CD4-positive, alpha-beta T cell (primary cell): ENCODE data around the gene SPATS2L. TPM values are rescaled to one million over a fixed set of nuclear protein-coding genes. Genes with fewer than 3 reads are reported as not detected.

Experiments used
- ATAC-seq: fragments of 200-7000 bp; cut with Tn5 transposase; one replicate; pipeline ENCODE4 v1.10.0; 2022; ENCODE audit warnings: mild to moderate bottlenecking; ENCODE audit not compliant: poor library complexity
- CTCF ChIA-PET: fragments of 350-600 bp; sonication (Branson Sonifier 250); formaldehyde crosslinking; loops from one replicate; lab custom pipeline; 2021; ENCODE audit warnings: antibody characterized with exemption, inconsistent platforms; lab: Charles Lee
- POLR2A ChIA-PET: fragments of 350-600 bp; sonication (Branson Sonifier 250); formaldehyde crosslinking; loops from one replicate; lab custom pipeline; 2021; ENCODE audit warnings: antibody characterized with exemption, inconsistent platforms; lab: Charles Lee
- DNase-seq, 14 experiments: peaks; one replicate each; pipeline ENCODE4 v3.0.0-alpha.2; 2013 to 2020; ENCODE audit warnings: mixed read lengths in 2 of 14
- H3K27ac ChIP-seq, 2 donors: one replicate each; pipeline versions ENCODE4 v1.5.1 to v1.7.0; 2013; ENCODE audit warnings: low read length in 2 of 2, low read depth in 1 of 2, mild to moderate bottlenecking in 1 of 2
- H3K27me3 ChIP-seq, 2 experiments: 1 replicate in 1 of 2; 2 replicates in 1 of 2; pipeline versions ENCODE4 v1.6.1 to v1.7.0; 2013; ENCODE audit warnings: low read length in 2 of 2, control low read depth in 1 of 2, mild to moderate bottlenecking in 1 of 2, moderate library complexity in 1 of 2; ENCODE audit not compliant: insufficient read depth in 2 of 2, control insufficient read depth in 1 of 2
- H3K36me3 ChIP-seq: one replicate; pipeline ENCODE4 v1.6.1; 2013; ENCODE audit warnings: low read length, control low read depth; ENCODE audit not compliant: insufficient read depth
- H3K4me1 ChIP-seq: one replicate; pipeline ENCODE4 v1.6.1; 2013; ENCODE audit warnings: low read length, control low read depth; ENCODE audit not compliant: insufficient read depth
- H3K4me3 ChIP-seq: one replicate; pipeline ENCODE4 v1.5.1; 2013; ENCODE audit warnings: mild to moderate bottlenecking, low read length, moderate library complexity
- H3K9me3 ChIP-seq, 2 experiments: 1 replicate in 1 of 2; 2 replicates in 1 of 2; pipeline versions ENCODE4 v1.6.1 to v1.7.0; 2013; ENCODE audit warnings: low read length in 2 of 2, mild to moderate bottlenecking in 2 of 2, control low read depth in 1 of 2, moderate library complexity in 1 of 2; ENCODE audit not compliant: control insufficient read depth in 1 of 2, insufficient read depth in 1 of 2
- H3K27ac Mint-ChIP-seq: one replicate; pipeline ENCODE4 v1.8.0; 2020; ENCODE audit warnings: mixed read lengths
- H3K27me3 Mint-ChIP-seq: one replicate; pipeline ENCODE4 v1.8.0; 2021; ENCODE audit warnings: mixed read lengths
- H3K36me3 Mint-ChIP-seq: one replicate; pipeline ENCODE4 v1.8.0; 2021; ENCODE audit warnings: low read depth, mixed read lengths
- H3K4me1 Mint-ChIP-seq: one replicate; pipeline ENCODE4 v1.8.0; 2021; ENCODE audit warnings: low read depth, mixed read lengths
- H3K4me3 Mint-ChIP-seq: one replicate; pipeline ENCODE4 v1.8.0; 2020; ENCODE audit warnings: mild to moderate bottlenecking, mixed read lengths
- H3K9me3 Mint-ChIP-seq: one replicate; pipeline ENCODE4 v1.8.0; 2020; ENCODE audit warnings: mixed read lengths
- CTCF ChIP-seq: fragments of 200-600 bp; IDR thresholded peaks from one replicate; pipeline ENCODE4 v1.8.0; 2022; ENCODE audit warnings: antibody characterized with exemption, mild to moderate bottlenecking
- intact Hi-C, 2 experiments: fragments of 100-400 bp; cut with DNase I in 1 of 2; cut with micrococcal nuclease in 1 of 2; formaldehyde crosslinking; loops; one replicate each; pipeline versions ENCODE4 v1.15.1 to v1.9.0; 2023 to 2025; cut with DNase I, micrococcal nuclease
- total RNA-seq, 174 experiments: library from RNA in 2 of 174; stranded (reverse) in 2 of 174; gene quantifications; one replicate each; pipeline ENCODE4 v1.2.3 and lab custom pipeline; 2021 to 2026

Gene SPATS2L
- total RNA-seq, 2 experiments from 2014 or later, result 4.0 to 4.4 TPM

GRCh38 chr2:200419325-200419724, 112.8 kb downstream of the SPATS2L start:
- Histone ChIP-seq H3K36me3 (peaks cover 3% of the 10 kb centered on the region), H3K9me3 (no peaks in the 10 kb centered on the region), H3K27ac (no peak overlapping the region), H3K27me3 (no peaks in the 10 kb centered on the region), H3K4me1 (no peaks in the 10 kb centered on the region), H3K4me3 (no peak overlapping the region)
- Mint-ChIP-seq H3K27ac (no peak overlapping the region), H3K27me3 (no peaks in the 10 kb centered on the region), H3K4me1 (no peaks in the 10 kb centered on the region), H3K36me3 (peaks cover 5% of the 10 kb centered on the region), H3K9me3 (no peaks in the 10 kb centered on the region), H3K4me3 (no peak overlapping the region)
- intact Hi-C loops, result no loop called here
- ChIA-PET CTCF (interaction anchor here (0.6 kb wide), 1 partner anchor 13 kb away, joined by 3 read pairs; no protein-coding TSS in a partner anchor), POLR2A (no interaction called here)
- ATAC-seq (no peak), DNase-seq (no peak)
- TF ChIP-seq CTCF, result no peak

GRCh38 chr2:200421270-200421669, 114.8 kb downstream of the SPATS2L start:
- Mint-ChIP-seq H3K27me3 (no peaks in the 10 kb centered on the region), H3K9me3 (no peaks in the 10 kb centered on the region), H3K4me1 (no peaks in the 10 kb centered on the region), H3K36me3 (peaks cover 5% of the 10 kb centered on the region), H3K4me3 (no peak overlapping the region), H3K27ac (no peak overlapping the region)
- Histone ChIP-seq H3K27me3 (no peaks in the 10 kb centered on the region), H3K36me3 (peaks cover 3% of the 10 kb centered on the region), H3K9me3 (no peaks in the 10 kb centered on the region), H3K4me3 (no peak overlapping the region), H3K27ac (no peak overlapping the region), H3K4me1 (no peaks in the 10 kb centered on the region)
- no peak for DNase-seq
- ATAC-seq, result no peak
- no peak for TF ChIP-seq CTCF
- ChIA-PET POLR2A (no interaction called here), CTCF (no interaction called here)
- intact Hi-C loops, result no loop called here

- Mint-ChIP-seq H3K9me3 (no peaks in the 10 kb centered on the region), H3K36me3 (peaks cover 5% of the 10 kb centered on the region), H3K27me3 (no peaks in the 10 kb centered on the region), H3K4me1 (peaks cover 6% of the 10 kb centered on the region), H3K27ac (no peak overlapping the region), H3K4me3 (no peak overlapping the region)
- H3K4me1 ChIP-seq, result peaks cover 2% of the 10 kb centered on the region
- no peak for TF ChIP-seq CTCF
- intact Hi-C loops, result no loop called here
- H3K4me3 ChIP-seq, result no peak overlapping the region
- DNase-seq (no peak), ATAC-seq (no peak)
- ChIA-PET POLR2A (no interaction called here), CTCF (no interaction called here)
- H3K9me3 ChIP-seq, result no peaks in the 10 kb centered on the region
- H3K36me3 ChIP-seq, result peaks cover 3% of the 10 kb centered on the region
- no peak overlapping the region for H3K27ac ChIP-seq
- no peaks in the 10 kb centered on the region for H3K27me3 ChIP-seq
Observed at GRCh38 chr2:200422071-200422470, 115.6 kb downstream of the SPATS2L start.
